Fibroblast of skin of left biceps (primary cell): Measurements from ENCODE around the gene SPATA19.

Source experiments
- DNase-seq, 2 experiments: peaks; one replicate each; pipeline ENCODE4 v3.0.0-alpha.2; 2013; ENCODE audit warnings: low read depth in 2 of 2

Gene SPATA19

GRCh38 chr11:133835593-133836548 lies 9.4 kb downstream of the SPATA19 start:
- no peak for DNase-seq

- DNase-seq = peak in 1 of 2 experiments; percentile 17
Measured at GRCh38 chr11:133834682-133835592, 10.4 kb downstream of the SPATA19 start.

GRCh38 chr11:133833898-133834681 lies 11.2 kb downstream of the SPATA19 start:
- DNase-seq = no peak

GRCh38 chr11:133832991-133833897 lies 12.1 kb downstream of the SPATA19 start:
- DNase-seq = no peak

- no peak for DNase-seq
Measured at GRCh38 chr11:133832096-133832990, 13.0 kb downstream of the SPATA19 start.

GRCh38 chr11:133830931-133831907 lies 14.1 kb downstream of the SPATA19 start:
- DNase-seq = no peak

- no peak for DNase-seq
Measured at GRCh38 chr11:133829566-133829965, 15.7 kb downstream of the SPATA19 start.

- no peak for DNase-seq
Measured at GRCh38 chr11:133828871-133829270, 16.4 kb downstream of the SPATA19 start.

- DNase-seq = no peak
Measured at GRCh38 chr11:133827556-133827955, 17.8 kb downstream of the SPATA19 start.

- no peak for DNase-seq
Measured at GRCh38 chr11:133826866-133827265, 18.4 kb downstream of the SPATA19 start.

- DNase-seq = no peak
Measured at GRCh38 chr11:133825666-133826065, 19.6 kb downstream of the SPATA19 start.

GRCh38 chr11:133825156-133825555 lies 20.2 kb downstream of the SPATA19 start:
- no peak for DNase-seq

- no peak for DNase-seq
Measured at GRCh38 chr11:133824593-133824992, 20.7 kb downstream of the SPATA19 start.

- DNase-seq = no peak
Measured at GRCh38 chr11:133823614-133824013, 21.7 kb downstream of the SPATA19 start.

- DNase-seq = no peak
Measured at GRCh38 chr11:133823211-133823610, 22.1 kb downstream of the SPATA19 start.

- DNase-seq = no peak
Measured at GRCh38 chr11:133821776-133822175, 23.5 kb downstream of the SPATA19 start.

GRCh38 chr11:133819746-133820315 lies 25.5 kb downstream of the SPATA19 start:
- no peak for DNase-seq

- DNase-seq = no peak
Measured at GRCh38 chr11:133819114-133819513, 26.2 kb downstream of the SPATA19 start.
